C4-2B (cell line): ENCODE measurements around the gene PDHX.

ENCODE experiments used
- CTCF ChIP-seq: fragments of 450-650 bp; conservative IDR thresholded peaks from 2 replicates; pipeline ENCODE4 v1.5.1; 2017; ENCODE audit warnings: mild to moderate bottlenecking
- ZFX ChIP-seq: fragments of 450-650 bp; IDR thresholded peaks from 2 replicates; pipeline ENCODE4 v1.6.1; 2017

- TF ChIP-seq CTCF: no peak
- no peak for TF ChIP-seq ZFX
Measured at GRCh38 chr11:34960277-34960676, 43.9 kb downstream of the PDHX start.
